OCI-LY1 (cell line): ENCODE measurements around the gene LHFPL4.

Source experiments
- H2AFZ ChIP-seq: fragments of 200-600 bp; sonication (generic), shearing (Covaris generic); 2 replicates; pipeline ENCODE4 v1.6.0; 2014; ENCODE audit warnings: antibody characterized with exemption, mild to moderate bottlenecking, low read length
- H3F3A ChIP-seq: fragments of 200-600 bp; sonication (generic), shearing (Covaris generic); 2 replicates; pipeline ENCODE4 v1.6.0; 2014; ENCODE audit warnings: mild to moderate bottlenecking, antibody characterized with exemption, low read length, moderate library complexity; ENCODE audit not compliant: insufficient read depth
- H3K27ac ChIP-seq: fragments of 200-600 bp; sonication (generic); 2 replicates; pipeline ENCODE4 v1.5.1; 2014; ENCODE audit warnings: low read length, mixed run types, mild to moderate bottlenecking, low read depth; ENCODE audit not compliant: poor library complexity, severe bottlenecking
- H3K27me3 ChIP-seq: fragments of 200-600 bp; sonication (generic); 2 replicates; pipeline ENCODE4 v1.6.0; 2014; ENCODE audit warnings: antibody characterized with exemption, mild to moderate bottlenecking, low read length, moderate library complexity; ENCODE audit not compliant: insufficient read depth
- H3K36me3 ChIP-seq: fragments of 200-600 bp; sonication (generic); 2 replicates; pipeline ENCODE4 v1.6.1; 2014; ENCODE audit warnings: mild to moderate bottlenecking, antibody characterized with exemption, low read length, moderate library complexity, mixed read lengths; ENCODE audit not compliant: insufficient read depth
- H3K4me1 ChIP-seq: fragments of 200-600 bp; sonication (generic); 2 replicates; pipeline ENCODE4 v1.5.1; 2014; ENCODE audit warnings: mild to moderate bottlenecking, low read length, moderate library complexity; ENCODE audit not compliant: insufficient read depth, severe bottlenecking
- H3K4me2 ChIP-seq: fragments of 200-600 bp; sonication (generic), shearing (Covaris generic); 2 replicates; pipeline ENCODE4 v1.6.1; 2014; ENCODE audit warnings: low read length
- H3K4me3 ChIP-seq: fragments of 200-600 bp; sonication (generic); 2 replicates; pipeline ENCODE4 v1.5.1; 2014; ENCODE audit warnings: low read length, low read depth, mild to moderate bottlenecking, mixed read lengths; ENCODE audit not compliant: poor library complexity, severe bottlenecking
- H3K79me2 ChIP-seq: fragments of 200-600 bp; shearing (Covaris generic); 2 replicates; pipeline ENCODE4 v1.6.1; 2016; ENCODE audit warnings: mixed run types, low read length, mixed read lengths; ENCODE audit not compliant: insufficient read depth
- H3K9ac ChIP-seq: fragments of 200-600 bp; sonication (generic), shearing (Covaris generic); 2 replicates; pipeline ENCODE4 v1.6.1; 2014; ENCODE audit warnings: mild to moderate bottlenecking, low read length, mixed read lengths
- H3K9me2 ChIP-seq: fragments of 200-600 bp; sonication (generic), shearing (Covaris generic); 2 replicates; pipeline ENCODE4 v1.6.1; 2014; ENCODE audit warnings: low read depth, mild to moderate bottlenecking, low read length, mixed read lengths
- H3K9me3 ChIP-seq: fragments of 200-600 bp; shearing (Covaris generic); 2 replicates; pipeline ENCODE4 v1.6.1; 2014; ENCODE audit warnings: low read length, mixed read lengths
- H4K20me1 ChIP-seq: fragments of 200-600 bp; sonication (generic), shearing (Covaris generic); 2 replicates; pipeline ENCODE4 v1.6.0; 2016; ENCODE audit warnings: mild to moderate bottlenecking, low read length; ENCODE audit not compliant: insufficient read depth
- EZH2 ChIP-seq: fragments of 200-600 bp; sonication (generic), shearing (Covaris generic); IDR thresholded peaks from 2 replicates; pipeline ENCODE4 v1.8.0; 2017; ENCODE audit warnings: borderline replicate concordance, mixed run types, mild to moderate bottlenecking, antibody characterized with exemption, low read length, moderate library complexity, mixed read lengths
- TF ChIP-seq, protein P1 (sequence below): fragments of 200-600 bp; sonication (generic), shearing (Covaris generic); IDR thresholded peaks from 2 replicates; pipeline ENCODE4 v1.5.1; 2017; ENCODE audit warnings: mild to moderate bottlenecking, antibody characterized with exemption, low read length, moderate library complexity, mixed read lengths

Gene LHFPL4

DNA sequence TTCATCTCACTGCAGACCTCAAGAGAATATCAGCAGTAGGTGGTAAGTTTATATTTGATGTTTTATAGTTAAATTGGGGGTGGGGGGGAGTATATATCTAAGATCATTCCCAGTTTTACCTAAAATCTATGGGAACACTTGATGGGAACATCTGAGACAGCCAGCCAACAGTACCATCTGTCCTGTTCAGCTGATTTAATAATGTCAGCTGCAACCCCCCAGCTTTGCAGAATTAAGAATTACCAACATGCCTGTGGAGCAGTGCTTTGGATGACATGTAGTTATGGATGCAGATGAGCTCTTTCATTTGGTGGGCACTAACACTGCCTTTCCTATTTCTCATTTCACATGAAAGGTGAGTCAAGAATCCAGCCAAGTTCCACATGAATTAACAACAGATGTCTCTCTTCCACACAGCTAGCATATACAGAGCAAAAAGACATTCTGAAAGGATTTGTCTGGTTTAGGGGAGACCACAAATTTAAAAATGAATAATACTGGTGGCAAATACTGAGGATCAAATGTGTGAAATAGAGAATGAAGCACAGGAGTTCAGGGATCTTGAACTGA lies 80.0 kb downstream of the LHFPL4 start:
- H3K4me2 ChIP-seq, result no peak overlapping the region
- no peaks in the 10 kb centered on the region for H3K79me2 ChIP-seq
- H3K36me3 ChIP-seq, result peaks cover 97% of the 10 kb centered on the region
- no peaks in the 10 kb centered on the region for H3K4me1 ChIP-seq
- H3F3A ChIP-seq, result no peaks in the 10 kb centered on the region
- no peaks in the 10 kb centered on the region for H3K9me2 ChIP-seq
- H3K4me3 ChIP-seq, result no peak overlapping the region
- TF ChIP-seq EZH2, result no peak
- TF ChIP-seq, protein P1, sequence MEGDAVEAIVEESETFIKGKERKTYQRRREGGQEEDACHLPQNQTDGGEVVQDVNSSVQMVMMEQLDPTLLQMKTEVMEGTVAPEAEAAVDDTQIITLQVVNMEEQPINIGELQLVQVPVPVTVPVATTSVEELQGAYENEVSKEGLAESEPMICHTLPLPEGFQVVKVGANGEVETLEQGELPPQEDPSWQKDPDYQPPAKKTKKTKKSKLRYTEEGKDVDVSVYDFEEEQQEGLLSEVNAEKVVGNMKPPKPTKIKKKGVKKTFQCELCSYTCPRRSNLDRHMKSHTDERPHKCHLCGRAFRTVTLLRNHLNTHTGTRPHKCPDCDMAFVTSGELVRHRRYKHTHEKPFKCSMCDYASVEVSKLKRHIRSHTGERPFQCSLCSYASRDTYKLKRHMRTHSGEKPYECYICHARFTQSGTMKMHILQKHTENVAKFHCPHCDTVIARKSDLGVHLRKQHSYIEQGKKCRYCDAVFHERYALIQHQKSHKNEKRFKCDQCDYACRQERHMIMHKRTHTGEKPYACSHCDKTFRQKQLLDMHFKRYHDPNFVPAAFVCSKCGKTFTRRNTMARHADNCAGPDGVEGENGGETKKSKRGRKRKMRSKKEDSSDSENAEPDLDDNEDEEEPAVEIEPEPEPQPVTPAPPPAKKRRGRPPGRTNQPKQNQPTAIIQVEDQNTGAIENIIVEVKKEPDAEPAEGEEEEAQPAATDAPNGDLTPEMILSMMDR, result no peak
- H3K9ac ChIP-seq, result no peak overlapping the region
- no peak overlapping the region for H2AFZ ChIP-seq
- H3K27ac ChIP-seq, result no peak overlapping the region
- H3K27me3 ChIP-seq, result no peaks in the 10 kb centered on the region
- H4K20me1 ChIP-seq, result no peaks in the 10 kb centered on the region
- no peaks in the 10 kb centered on the region for H3K9me3 ChIP-seq

DNA sequence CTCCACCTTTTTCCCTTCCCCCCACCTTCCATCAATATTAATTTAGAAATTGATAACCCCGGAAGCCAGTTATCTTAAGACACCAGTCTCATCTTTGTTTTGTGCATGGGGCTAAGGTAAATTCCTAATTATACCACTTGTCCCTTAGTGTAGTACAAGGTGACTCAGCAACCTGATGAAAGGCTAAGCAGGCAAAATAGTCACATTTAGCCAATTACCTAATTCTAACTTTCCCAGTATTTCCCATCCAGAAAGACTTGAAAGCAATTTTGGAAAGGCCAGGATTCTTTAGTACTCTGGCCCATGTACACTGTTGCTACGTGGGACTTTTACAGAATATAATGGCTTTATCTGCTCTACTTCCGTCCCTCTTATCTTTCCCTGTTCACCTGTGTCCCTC lies 83.6 kb downstream of the LHFPL4 start:
- TF ChIP-seq EZH2, result no peak
- TF ChIP-seq, protein P1, result no peak
- peaks cover 99% of the 10 kb centered on the region for H3K36me3 ChIP-seq
- no peaks in the 10 kb centered on the region for H4K20me1 ChIP-seq

DNA sequence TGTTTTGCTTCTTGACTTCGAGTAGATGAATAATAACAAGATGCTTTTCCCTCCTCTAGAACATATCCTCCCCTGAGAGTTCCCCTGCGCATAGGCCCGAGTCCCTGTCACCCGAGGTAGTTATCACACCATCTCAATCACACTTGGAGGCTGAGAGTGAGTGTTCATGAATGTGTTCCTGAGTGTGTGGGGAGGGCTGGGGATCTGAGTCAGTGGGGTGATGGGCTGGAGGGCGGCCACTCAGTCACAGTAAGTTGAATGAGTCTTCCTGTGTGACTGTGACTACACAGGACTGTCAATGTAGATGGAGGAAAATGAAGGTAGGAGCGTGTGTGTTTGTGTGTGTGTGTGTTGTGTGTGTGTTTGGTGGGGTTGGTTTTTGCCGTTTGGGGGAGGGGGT lies 85.2 kb downstream of the LHFPL4 start:
- Histone ChIP-seq H3K4me2 (no peak overlapping the region), H3F3A (no peaks in the 10 kb centered on the region), H3K79me2 (no peaks in the 10 kb centered on the region), H4K20me1 (no peaks in the 10 kb centered on the region), H3K4me3 (no peak overlapping the region), H3K27ac (no peak overlapping the region), H3K4me1 (no peaks in the 10 kb centered on the region), H3K9ac (no peak overlapping the region), H3K36me3 (peaks cover 99% of the 10 kb centered on the region), H3K9me3 (no peaks in the 10 kb centered on the region), H3K9me2 (no peaks in the 10 kb centered on the region), H2AFZ (no peak overlapping the region), H3K27me3 (no peaks in the 10 kb centered on the region)
- TF ChIP-seq, protein P1, result no peak
- TF ChIP-seq EZH2, result no peak

More for the DNA sequence above, 83.6 kb downstream of the LHFPL4 start:
- H3K4me3 ChIP-seq, result no peak overlapping the region
- no peak overlapping the region for H3K27ac ChIP-seq
- H3K4me2 ChIP-seq, result no peak overlapping the region
- H2AFZ ChIP-seq, result no peak overlapping the region
- no peaks in the 10 kb centered on the region for H3K79me2 ChIP-seq
- H3K4me1 ChIP-seq, result no peaks in the 10 kb centered on the region
- H3K9me3 ChIP-seq, result no peaks in the 10 kb centered on the region
- no peaks in the 10 kb centered on the region for H3K27me3 ChIP-seq
- no peaks in the 10 kb centered on the region for H3K9me2 ChIP-seq
- H3K9ac ChIP-seq, result no peak overlapping the region
- H3F3A ChIP-seq, result no peaks in the 10 kb centered on the region
